ENCODE results near the gene NAP1L5.

NAP1L5 gene

GRCh38 chr4:88720451-88721428 is 23.1 kb upstream of the NAP1L5 start:
- no peak for DNase-seq

- DNase-seq = no peak
These were observed 21.8 kb upstream of the NAP1L5 start for GRCh38 chr4:88719381-88719780.

GRCh38 chr4:88718098-88718497 is 20.5 kb upstream of the NAP1L5 start:
- no peak for DNase-seq

GRCh38 chr4:88713782-88714181 is 16.2 kb upstream of the NAP1L5 start:
- no peak for DNase-seq

GRCh38 chr4:88709989-88710388 is 12.4 kb upstream of the NAP1L5 start:
- DNase-seq = no peak

- peak; percentile 22 for DNase-seq
These were observed 8.9 kb upstream of the NAP1L5 start for GRCh38 chr4:88706574-88706973.

- no peak for DNase-seq
These were observed 8.3 kb upstream of the NAP1L5 start for GRCh38 chr4:88705805-88706492.

GRCh38 chr4:88705223-88705622 is 7.6 kb upstream of the NAP1L5 start:
- no peak for DNase-seq

- no peak for DNase-seq
These were observed 5.2 kb upstream of the NAP1L5 start for GRCh38 chr4:88702782-88703181.

GRCh38 chr4:88698519-88698918 is 890 bp upstream of the NAP1L5 start:
- DNase-seq = no peak

- DNase-seq = peak; percentile 6
These were observed 488 bp downstream of the NAP1L5 start for GRCh38 chr4:88697141-88697540.

GRCh38 chr4:88696630-88697029 is 999 bp downstream of the NAP1L5 start:
- DNase-seq = no peak

GRCh38 chr4:88693792-88694191 is 3.8 kb downstream of the NAP1L5 start:
- DNase-seq = no peak

GRCh38 chr4:88690355-88690754 is 7.3 kb downstream of the NAP1L5 start:
- DNase-seq = no peak

GRCh38 chr4:88681209-88681608 is 16.4 kb downstream of the NAP1L5 start:
- DNase-seq = no peak

GRCh38 chr4:88675543-88675942 is 22.1 kb downstream of the NAP1L5 start:
- no peak for DNase-seq

- DNase-seq = no peak
These were observed 22.6 kb downstream of the NAP1L5 start for GRCh38 chr4:88674979-88675378.

GRCh38 chr4:88674565-88674964 is 23.1 kb downstream of the NAP1L5 start:
- DNase-seq = no peak

GRCh38 chr4:88673886-88674285 is 23.7 kb downstream of the NAP1L5 start:
- DNase-seq = no peak

- DNase-seq = no peak
These were observed 24.6 kb downstream of the NAP1L5 start for GRCh38 chr4:88672987-88673386.

GRCh38 chr4:88661739-88662138 is 35.9 kb downstream of the NAP1L5 start:
- DNase-seq = no peak

GRCh38 chr4:88660446-88661294 is 37.0 kb downstream of the NAP1L5 start:
- no peak for DNase-seq

GRCh38 chr4:88659890-88660208 is 37.8 kb downstream of the NAP1L5 start:
- DNase-seq = no peak

All from NCI-H146 (cell line).